Fibroblast of pulmonary artery (primary cell): ENCODE data around the gene SUCO.
"Not testable (repeated sequence)": the region's sequence is repeated elsewhere in the genome, so short reads cannot be mapped to it uniquely, and the experiment has no call there.

Experiments
- DNase-seq: peaks from one replicate; pipeline ENCODE4 v3.0.0-alpha.2; 2010; ENCODE audit warnings: low read depth
- H3K4me3 ChIP-seq: replicated peaks from 2 replicates; pipeline ENCODE4 v1.5.1; 2011; ENCODE audit warnings: low read depth, mild to moderate bottlenecking, control low read depth, low read length, moderate library complexity
- TF ChIP-seq, protein P1 (sequence below): IDR thresholded peaks from 2 replicates; pipeline ENCODE4 v1.5.1; 2011; ENCODE audit warnings: mild to moderate bottlenecking, control low read depth, low read length, inconsistent platforms; ENCODE audit errors: missing control alignments

Gene SUCO

DNA sequence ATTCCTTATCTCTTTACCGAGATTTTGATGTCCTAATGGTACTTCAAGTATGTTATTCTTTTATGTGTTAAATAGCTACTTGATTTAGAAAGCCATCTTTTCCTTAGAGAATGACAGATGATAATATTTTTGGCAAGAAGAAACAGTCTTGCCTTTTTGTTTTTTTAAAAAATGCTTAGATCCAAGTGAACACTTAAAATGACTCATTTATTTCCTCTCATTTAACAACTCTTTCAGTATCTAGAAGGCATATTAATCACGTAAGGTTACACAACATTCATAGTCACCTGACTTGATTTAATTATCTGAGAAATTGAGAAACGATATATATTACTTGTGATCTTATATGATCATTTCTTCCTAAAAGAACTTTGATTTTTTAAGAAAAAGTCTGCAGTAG lies 52.4 kb downstream of the SUCO start:
- peak; percentile 64 for DNase-seq
- H3K4me3 ChIP-seq: no peak overlapping the region
- TF ChIP-seq, protein P1, sequence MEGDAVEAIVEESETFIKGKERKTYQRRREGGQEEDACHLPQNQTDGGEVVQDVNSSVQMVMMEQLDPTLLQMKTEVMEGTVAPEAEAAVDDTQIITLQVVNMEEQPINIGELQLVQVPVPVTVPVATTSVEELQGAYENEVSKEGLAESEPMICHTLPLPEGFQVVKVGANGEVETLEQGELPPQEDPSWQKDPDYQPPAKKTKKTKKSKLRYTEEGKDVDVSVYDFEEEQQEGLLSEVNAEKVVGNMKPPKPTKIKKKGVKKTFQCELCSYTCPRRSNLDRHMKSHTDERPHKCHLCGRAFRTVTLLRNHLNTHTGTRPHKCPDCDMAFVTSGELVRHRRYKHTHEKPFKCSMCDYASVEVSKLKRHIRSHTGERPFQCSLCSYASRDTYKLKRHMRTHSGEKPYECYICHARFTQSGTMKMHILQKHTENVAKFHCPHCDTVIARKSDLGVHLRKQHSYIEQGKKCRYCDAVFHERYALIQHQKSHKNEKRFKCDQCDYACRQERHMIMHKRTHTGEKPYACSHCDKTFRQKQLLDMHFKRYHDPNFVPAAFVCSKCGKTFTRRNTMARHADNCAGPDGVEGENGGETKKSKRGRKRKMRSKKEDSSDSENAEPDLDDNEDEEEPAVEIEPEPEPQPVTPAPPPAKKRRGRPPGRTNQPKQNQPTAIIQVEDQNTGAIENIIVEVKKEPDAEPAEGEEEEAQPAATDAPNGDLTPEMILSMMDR: no peak

DNA sequence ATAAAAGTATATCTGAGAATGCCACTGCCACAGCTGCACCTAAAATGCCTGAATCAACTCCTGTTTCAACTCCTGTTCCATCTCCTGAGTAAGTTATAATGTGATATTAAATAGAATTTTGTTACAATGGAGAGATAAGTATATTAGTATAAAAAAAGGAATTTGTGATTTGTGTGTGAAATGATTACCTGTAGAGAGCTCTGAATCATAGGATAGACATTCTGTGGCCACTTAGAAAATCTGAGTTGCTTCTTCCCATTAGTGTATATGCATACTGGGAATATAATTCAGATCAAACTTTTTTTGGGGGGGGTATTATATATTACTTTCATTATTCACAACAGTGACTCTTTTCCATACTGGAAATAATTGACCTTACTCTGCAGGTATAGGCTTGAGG lies 52.9 kb downstream of the SUCO start:
- no peak overlapping the region for H3K4me3 ChIP-seq
- DNase-seq: no peak
- TF ChIP-seq, protein P1: no peak

DNA sequence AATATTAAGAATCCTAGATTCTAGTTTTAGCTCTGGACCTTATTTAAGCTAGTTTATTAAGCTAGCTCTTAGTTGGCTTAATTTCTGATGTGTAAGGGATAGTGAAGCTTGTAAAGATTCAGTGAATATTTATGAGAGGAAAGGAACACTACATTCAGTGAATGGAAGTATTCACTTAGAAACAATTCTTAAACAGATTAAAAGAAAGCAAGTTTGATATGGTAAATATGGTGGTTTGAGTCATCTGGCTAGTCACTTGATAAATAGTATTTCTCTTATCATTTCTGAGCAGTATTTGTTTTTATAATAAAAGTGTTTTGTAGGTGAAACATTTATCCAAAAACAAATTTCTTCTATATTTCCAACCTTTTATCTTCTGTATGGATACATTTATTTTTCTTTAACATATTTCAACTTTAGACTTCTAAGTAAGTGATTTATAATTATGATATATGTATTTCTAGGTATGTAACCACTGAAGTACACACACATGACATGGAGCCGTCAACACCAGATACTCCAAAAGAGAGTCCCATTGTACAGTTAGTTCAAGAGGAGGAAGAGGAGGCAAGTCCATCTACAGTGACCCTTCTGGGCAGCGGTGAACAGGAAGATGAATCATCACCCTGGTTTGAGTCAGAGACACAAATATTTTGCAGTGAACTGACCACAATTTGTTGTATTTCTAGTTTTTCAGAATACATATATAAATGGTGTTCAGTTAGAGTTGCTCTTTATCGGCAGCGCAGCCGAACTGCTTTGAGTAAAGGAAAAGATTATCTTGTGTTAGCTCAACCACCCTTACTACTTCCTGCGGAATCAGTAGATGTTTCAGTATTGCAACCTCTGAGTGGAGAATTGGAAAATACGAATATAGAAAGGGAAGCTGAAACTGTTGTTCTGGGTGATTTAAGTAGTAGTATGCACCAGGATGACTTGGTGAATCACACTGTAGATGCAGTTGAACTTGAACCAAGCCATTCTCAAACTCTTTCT lies 55.6 kb downstream of the SUCO start:
- DNase-seq: peak; percentile 88
- H3K4me3 ChIP-seq: peak overlapping the region; percentile 29
- TF ChIP-seq, protein P1: no peak

DNA sequence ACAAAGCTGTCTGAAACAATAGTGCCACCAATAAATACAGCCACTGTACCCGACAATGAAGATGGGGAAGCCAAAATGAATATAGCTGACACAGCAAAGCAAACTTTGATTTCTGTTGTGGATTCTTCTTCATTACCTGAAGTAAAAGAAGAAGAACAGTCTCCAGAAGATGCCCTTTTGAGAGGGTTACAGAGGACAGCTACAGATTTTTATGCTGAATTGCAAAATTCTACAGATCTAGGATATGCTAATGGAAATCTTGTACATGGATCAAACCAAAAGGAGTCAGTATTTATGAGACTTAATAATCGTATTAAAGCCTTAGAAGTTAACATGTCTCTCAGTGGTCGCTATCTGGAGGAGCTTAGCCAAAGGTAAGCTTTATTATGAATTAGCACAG lies 56.6 kb downstream of the SUCO start:
- H3K4me3 ChIP-seq: peak overlapping the region; percentile 29
- DNase-seq: no peak
- TF ChIP-seq, protein P1: no peak

DNA sequence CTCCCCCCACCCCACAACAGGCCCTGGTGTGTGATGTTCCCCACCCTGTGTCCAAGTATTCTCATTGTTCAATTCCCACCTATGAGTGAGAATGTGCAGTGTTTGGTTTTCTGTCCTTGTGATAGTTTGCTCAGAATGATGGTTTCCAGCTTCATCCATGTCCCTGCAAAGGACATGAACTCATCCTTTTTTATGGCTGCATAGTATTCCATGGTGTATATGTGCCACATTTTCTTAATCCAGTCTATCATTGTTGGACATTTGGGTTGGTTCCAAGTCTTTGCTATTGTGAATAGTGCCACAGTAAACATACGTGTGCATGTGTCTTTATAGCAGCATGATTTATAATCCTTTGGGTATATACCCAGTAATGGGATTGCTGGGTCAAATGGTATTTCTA lies 58.5 kb downstream of the SUCO start:
- DNase-seq, H3K4me3 ChIP-seq: not testable (repeated sequence)

DNA sequence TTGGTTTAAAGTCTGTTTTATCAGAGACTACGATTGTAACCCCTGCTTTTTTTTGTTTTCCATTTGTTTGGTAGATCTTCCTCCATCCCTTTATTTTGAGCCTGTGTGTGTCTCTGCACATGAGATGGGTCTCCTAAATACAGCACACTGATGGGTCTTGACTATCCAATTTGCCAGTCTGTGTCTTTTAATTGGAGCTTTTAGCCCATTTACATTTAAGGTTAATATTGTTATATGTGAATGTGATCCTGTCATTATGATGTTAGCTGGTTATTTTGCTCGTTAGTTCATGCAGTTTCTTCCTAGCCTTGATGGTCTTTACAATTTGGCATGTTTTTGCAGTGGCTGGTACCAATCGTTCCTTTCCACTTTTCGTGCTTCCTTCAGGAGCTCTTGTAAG lies 62.1 kb downstream of the SUCO start:
- not testable (repeated sequence) for H3K4me3 ChIP-seq, DNase-seq

DNA sequence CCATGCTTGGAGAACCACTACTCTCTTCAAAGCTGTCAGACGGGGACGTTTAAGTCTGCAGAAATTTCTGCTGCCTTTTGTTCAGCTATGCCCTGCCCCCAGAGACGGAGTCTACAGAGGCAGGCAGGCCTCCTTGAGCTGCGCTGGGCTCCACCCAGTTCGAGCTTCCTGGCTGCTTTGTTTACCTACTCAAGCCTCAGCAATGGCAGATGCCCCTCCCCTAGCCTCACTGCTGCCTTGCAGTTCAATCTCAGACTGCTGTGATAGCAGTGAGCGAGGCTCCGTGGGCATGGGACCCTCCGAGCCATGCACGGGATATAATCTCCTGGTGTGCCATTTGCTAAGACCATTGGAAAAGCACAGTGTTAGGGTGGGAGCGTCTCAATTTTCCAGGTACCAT lies 63.8 kb downstream of the SUCO start:
- not testable (repeated sequence) for DNase-seq, H3K4me3 ChIP-seq

DNA sequence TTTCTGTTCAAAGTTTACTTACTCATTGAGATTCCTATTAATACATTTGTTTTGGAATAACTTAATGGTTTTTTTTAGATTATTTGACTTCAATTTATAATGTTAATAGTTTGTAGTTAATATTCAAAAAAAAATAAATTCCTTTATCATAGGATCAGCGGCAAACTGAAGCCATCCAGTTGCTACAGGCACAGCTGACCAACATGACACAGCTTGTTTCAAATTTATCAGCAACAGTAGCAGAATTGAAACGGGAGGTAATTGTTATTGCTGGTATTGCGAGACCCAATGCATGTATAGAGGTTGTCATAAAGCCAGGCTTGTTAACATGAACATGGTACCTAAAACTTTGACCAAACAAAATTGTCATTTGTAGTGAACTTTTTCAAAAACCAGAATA lies 67.0 kb downstream of the SUCO start:
- no peak overlapping the region for H3K4me3 ChIP-seq
- no peak for DNase-seq
- TF ChIP-seq, protein P1: no peak
